ENCODE results near the gene HSPA1B.
"Not testable (repeated sequence)": the region's sequence is repeated elsewhere in the genome, so short reads cannot be mapped to it uniquely, and the experiment has no call there.

- TF ChIP-seq POLR2A, CTCF, POLR2AphosphoS5, EP300 (IDR thresholded peaks at IDR 0.05): not testable (repeated sequence)
Observed at GRCh38 chr6:31851980-31852718, 24.6 kb downstream of the HSPA1B start.
